AG04450 (cell line): ENCODE measurements around the gene TMEM63B. TPM values are rescaled to one million over a fixed set of nuclear protein-coding genes. Genes with fewer than 3 reads are reported as not detected.
"Not testable (repeated sequence)": the region's sequence is repeated elsewhere in the genome, so short reads cannot be mapped to it uniquely, and the experiment has no call there.

ENCODE experiments used
- CTCF ChIA-PET: fragments of 300-600, 350-600 bp; formaldehyde crosslinking; extraction: SDS; loops from one replicate; lab custom pipeline; 2022; ENCODE audit warnings: antibody characterized with exemption, inconsistent platforms; lab: Charles Lee
- POLR2A ChIA-PET: fragments of 350-600 bp; formaldehyde crosslinking; extraction: SDS; loops from one replicate; lab custom pipeline; 2021; ENCODE audit warnings: antibody characterized with exemption, inconsistent platforms; lab: Yijun Ruan, JAX
- DNase-seq: peaks from one replicate; pipeline ENCODE4 v3.0.0-alpha.2; 2011; ENCODE audit warnings: low read depth, low spot score
- H3K27ac ChIP-seq: one replicate; pipeline ENCODE4 v1.5.1; 2012; ENCODE audit warnings: low read depth, low read length, control low read depth
- H3K27me3 ChIP-seq: one replicate; pipeline ENCODE4 v1.6.0; 2012; ENCODE audit warnings: low read length; ENCODE audit not compliant: control insufficient read depth, insufficient read depth
- H3K4me3 ChIP-seq: 2 replicates; pipeline ENCODE4 v1.5.1; 2011; ENCODE audit warnings: mild to moderate bottlenecking, low read depth, low read length, control low read depth
- H3K9me3 ChIP-seq: 2 replicates; pipeline ENCODE4 v1.5.1; 2012; ENCODE audit warnings: low read length; ENCODE audit not compliant: control insufficient read depth, insufficient read depth
- CTCF ChIP-seq: IDR thresholded peaks from 2 replicates; pipeline ENCODE4 v1.5.1; 2011; ENCODE audit warnings: low read depth, low read length, control low read depth, inconsistent platforms
- polyA plus RNA-seq: library from polyadenylated mRNA; depleted of rRNA; stranded (reverse); fragments of >200 nt; gene quantifications from 2 replicates; pipeline ENCODE4 v1.2.3, GENCODE V29; 2011

The TMEM63B gene
- polyA plus RNA-seq, 1 experiment: 39.4 TPM

DNA sequence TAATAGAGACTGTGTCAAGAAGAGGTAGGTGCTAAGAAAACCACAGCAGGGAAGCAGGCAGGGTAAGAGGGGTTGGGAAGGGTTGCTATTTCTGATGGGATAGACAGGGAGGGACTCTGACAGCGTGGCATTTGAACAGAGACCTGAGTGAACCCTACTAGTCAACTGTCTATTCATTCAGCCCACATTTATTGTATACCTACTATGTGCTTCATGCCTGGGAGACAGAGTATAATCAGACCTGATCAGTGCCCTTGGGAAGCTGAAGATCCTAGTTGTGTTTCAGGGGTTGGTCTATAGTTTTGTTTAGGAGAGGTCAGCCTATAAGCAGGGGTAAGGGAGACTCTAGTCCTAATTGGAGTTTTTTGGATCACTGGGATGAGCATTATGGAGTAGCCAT, 16.4 kb downstream of the TMEM63B start:
- no peak for DNase-seq
- ChIA-PET POLR2A (no interaction called here), CTCF (interaction anchor here (0.8 kb wide), 1 partner anchor 14 kb away, joined by 3 read pairs; no protein-coding TSS in a partner anchor)
- no peak for TF ChIP-seq CTCF
- Histone ChIP-seq H3K4me3 (no peak overlapping the region), H3K27ac (no peak overlapping the region), H3K9me3 (no peaks in the 10 kb centered on the region), H3K27me3 (no peaks in the 10 kb centered on the region)

DNA sequence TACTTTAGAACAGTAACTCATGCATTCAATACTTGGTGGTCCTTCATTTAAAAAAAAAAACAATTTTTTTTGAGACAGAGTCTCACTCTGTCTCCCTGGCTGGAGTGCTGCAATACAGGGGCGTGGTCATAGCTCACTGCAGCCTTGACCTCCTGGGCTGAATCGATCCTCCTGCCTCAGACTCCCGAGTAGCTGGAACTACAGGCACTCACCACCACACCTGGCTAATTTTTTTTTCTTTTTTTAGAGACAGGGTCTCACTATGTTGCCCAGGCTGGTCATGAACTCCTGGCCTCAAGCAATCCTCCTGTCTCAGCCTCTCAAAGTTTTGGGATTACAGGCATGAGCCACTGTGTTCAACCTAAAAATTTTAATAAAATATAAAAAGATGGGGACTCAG, 17.2 kb downstream of the TMEM63B start:
- POLR2A ChIA-PET, H3K9me3 ChIP-seq, CTCF ChIA-PET, H3K27ac ChIP-seq, H3K27me3 ChIP-seq, DNase-seq, H3K4me3 ChIP-seq: not testable (repeated sequence)

DNA sequence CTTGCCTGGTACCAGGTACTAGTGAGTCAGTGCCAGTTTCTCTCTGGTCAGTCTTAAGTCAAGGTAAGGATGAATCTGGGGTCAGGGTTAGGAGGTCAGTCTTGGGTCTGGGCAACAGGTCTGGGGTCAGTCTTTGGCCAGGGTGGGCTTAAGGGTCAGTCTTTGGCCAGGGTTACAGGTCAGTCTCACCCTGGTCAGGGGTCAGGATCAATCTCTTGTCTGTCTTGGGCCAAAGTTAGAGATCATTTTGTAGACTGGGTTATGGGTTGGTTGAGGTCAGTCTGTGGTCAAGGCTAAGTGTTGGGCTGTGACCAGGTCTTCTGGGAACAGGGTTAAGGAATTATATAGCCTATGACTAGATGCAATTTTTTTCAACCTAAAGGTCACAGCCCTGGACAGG, 18.5 kb downstream of the TMEM63B start:
- Histone ChIP-seq H3K9me3 (no peaks in the 10 kb centered on the region), H3K4me3 (no peak overlapping the region), H3K27me3 (no peaks in the 10 kb centered on the region), H3K27ac (no peak overlapping the region)
- POLR2A ChIA-PET: no interaction called here
- CTCF ChIA-PET: interaction anchor here (0.9 kb wide), 1 partner anchor 49 kb away, joined by 4 read pairs; no protein-coding TSS in a partner anchor
- DNase-seq: no peak
- no peak for TF ChIP-seq CTCF

- no peak for TF ChIP-seq CTCF
- no peak for DNase-seq
- no peaks in the 10 kb centered on the region for H3K27me3 ChIP-seq
- H3K9me3 ChIP-seq: no peaks in the 10 kb centered on the region
- CTCF ChIA-PET: no interaction called here
- no peak overlapping the region for H3K4me3 ChIP-seq
- H3K27ac ChIP-seq: no peak overlapping the region
- POLR2A ChIA-PET: no interaction called here
Measured at GRCh38 chr6:44146685-44147084, 19.3 kb downstream of the TMEM63B start.

GRCh38 chr6:44147256-44147655, 19.9 kb downstream of the TMEM63B start:
- Histone ChIP-seq H3K27me3 (no peaks in the 10 kb centered on the region), H3K4me3 (no peak overlapping the region), H3K9me3 (no peaks in the 10 kb centered on the region), H3K27ac (no peak overlapping the region)
- POLR2A ChIA-PET: no interaction called here
- DNase-seq: no peak
- CTCF ChIA-PET: no interaction called here
- no peak for TF ChIP-seq CTCF

DNA sequence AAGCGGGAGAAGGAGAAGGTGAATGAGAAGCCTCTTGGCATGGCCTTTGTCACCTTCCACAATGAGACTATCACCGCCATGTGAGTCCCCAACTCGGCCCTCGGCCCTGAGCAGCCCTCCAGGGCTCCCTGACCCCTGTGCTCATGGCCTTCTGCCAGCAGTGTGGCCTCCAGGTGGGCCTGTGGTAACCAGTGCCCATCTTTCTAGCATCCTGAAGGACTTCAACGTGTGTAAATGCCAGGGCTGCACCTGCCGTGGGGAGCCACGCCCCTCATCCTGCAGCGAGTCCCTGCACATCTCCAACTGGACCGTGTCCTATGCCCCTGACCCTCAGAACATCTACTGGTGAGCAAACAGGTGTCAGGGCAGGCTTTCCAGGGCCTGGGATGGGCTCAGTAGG, 21.0 kb downstream of the TMEM63B start:
- no peaks in the 10 kb centered on the region for H3K27me3 ChIP-seq
- no peak overlapping the region for H3K27ac ChIP-seq
- ChIA-PET CTCF (no interaction called here), POLR2A (no interaction called here)
- no peaks in the 10 kb centered on the region; the same call in 1 of the 2 replicates for H3K9me3 ChIP-seq
- no peak for DNase-seq
- TF ChIP-seq CTCF: no peak
- no peak overlapping the region for H3K4me3 ChIP-seq
